Subcutaneous abdominal adipose tissue (tissue), 5 donors: ENCODE data around the gene ZNF320.
"Not testable (repeated sequence)": the region's sequence is repeated elsewhere in the genome, so short reads cannot be mapped to it uniquely, and the experiment has no call there.

Experiments used
- H3K27ac ChIP-seq: one replicate; pipeline ENCODE4 v1.7.0; 2013; ENCODE audit warnings: low read depth, mild to moderate bottlenecking, inconsistent platforms, low read length, moderate library complexity
- H3K27me3 ChIP-seq, 5 donors: one replicate each; pipeline ENCODE4 v1.7.0; 2013; ENCODE audit warnings: low read length in 5 of 5, inconsistent platforms in 1 of 5; ENCODE audit not compliant: control insufficient read depth in 5 of 5, insufficient read depth in 4 of 5
- H3K36me3 ChIP-seq, 5 donors: one replicate each; pipeline ENCODE4 v1.7.0; 2013; ENCODE audit warnings: low read length in 5 of 5; ENCODE audit not compliant: control insufficient read depth in 5 of 5, insufficient read depth in 5 of 5
- H3K4me1 ChIP-seq, 5 donors: one replicate each; pipeline ENCODE4 v1.7.0; 2013; ENCODE audit warnings: low read length in 5 of 5, mild to moderate bottlenecking in 3 of 5, moderate library complexity in 1 of 5; ENCODE audit not compliant: control insufficient read depth in 5 of 5, insufficient read depth in 5 of 5
- H3K4me3 ChIP-seq, 5 donors: one replicate each; pipeline ENCODE4 v1.7.0; 2013; ENCODE audit warnings: low read length in 5 of 5, low read depth in 1 of 5
- H3K9ac ChIP-seq, 5 donors: one replicate each; pipeline ENCODE4 v1.7.0; 2013; ENCODE audit warnings: low read length in 5 of 5, mild to moderate bottlenecking in 4 of 5, moderate library complexity in 3 of 5
- H3K9me3 ChIP-seq, 5 donors: one replicate each; pipeline ENCODE4 v1.7.0; 2013; ENCODE audit warnings: low read length in 5 of 5; ENCODE audit not compliant: control insufficient read depth in 5 of 5
- donor health status: healthy.
- donor health status: healthy.
- donor health status: healthy.
- donor health status: healthy.
- donor health status: healthy.

Gene ZNF320

GRCh38 chr19:52889931-52890330 lies 7.5 kb downstream of the ZNF320 start:
- no peaks in the 10 kb centered on the region for H3K27me3 ChIP-seq
- no peak overlapping the region for H3K4me3 ChIP-seq
- no peaks in the 10 kb centered on the region for H3K4me1 ChIP-seq
- no peaks in the 10 kb centered on the region for H3K9me3 ChIP-seq
- H3K27ac ChIP-seq, result no peak overlapping the region
- H3K36me3 ChIP-seq, result peaks cover 11 to 59% (median 49%) of the 10 kb centered on the region in 5 donors
- no peak overlapping the region for H3K9ac ChIP-seq

GRCh38 chr19:52889076-52889475 lies 8.4 kb downstream of the ZNF320 start:
- H3K4me1 ChIP-seq, result no peaks in the 10 kb centered on the region
- H3K36me3 ChIP-seq, result peaks cover 14 to 67% (median 58%) of the 10 kb centered on the region in 5 donors
- peaks cover 0 to 6% (median 0%) of the 10 kb centered on the region in 5 donors for H3K9me3 ChIP-seq
- no peak overlapping the region for H3K4me3 ChIP-seq
- H3K9ac ChIP-seq, result no peak overlapping the region
- no peaks in the 10 kb centered on the region for H3K27me3 ChIP-seq
- no peak overlapping the region for H3K27ac ChIP-seq

GRCh38 chr19:52880895-52881389 lies 16.5 kb downstream of the ZNF320 start:
- no peak overlapping the region for H3K9ac ChIP-seq
- H3K4me3 ChIP-seq, result peak overlapping the region in 3 of 5 donors; percentile 28 to 58 (median 44)
- no peaks in the 10 kb centered on the region for H3K4me1 ChIP-seq
- peaks cover 36 to 67% (median 63%) of the 10 kb centered on the region in 5 donors for H3K36me3 ChIP-seq
- H3K9me3 ChIP-seq, result peaks cover 3 to 52% (median 35%) of the 10 kb centered on the region in 5 donors
- no peaks in the 10 kb centered on the region for H3K27me3 ChIP-seq
- no peak overlapping the region for H3K27ac ChIP-seq

- not testable (repeated sequence) for H3K27me3 ChIP-seq, H3K4me1 ChIP-seq, H3K36me3 ChIP-seq, H3K27ac ChIP-seq, H3K4me3 ChIP-seq, H3K9ac ChIP-seq
- H3K9me3 ChIP-seq, result peaks cover 0 to 12% (median 5%) of the 10 kb centered on the region in 5 donors
Measured at GRCh38 chr19:52872996-52873395, 24.4 kb downstream of the ZNF320 start.

- H3K27me3 ChIP-seq, result no peaks in the 10 kb centered on the region
- H3K4me3 ChIP-seq, result no peak overlapping the region
- H3K9me3 ChIP-seq, result peaks cover 0 to 2% (median 0%) of the 10 kb centered on the region in 5 donors
- no peak overlapping the region for H3K27ac ChIP-seq
- peaks cover 0 to 3% (median 0%) of the 10 kb centered on the region in 5 donors for H3K36me3 ChIP-seq
- no peak overlapping the region for H3K9ac ChIP-seq
- no peaks in the 10 kb centered on the region for H3K4me1 ChIP-seq
Measured at GRCh38 chr19:52871466-52871865, 26.0 kb downstream of the ZNF320 start.

GRCh38 chr19:52868031-52868430 lies 29.4 kb downstream of the ZNF320 start:
- H3K4me1 ChIP-seq, H3K27ac ChIP-seq, H3K36me3 ChIP-seq, H3K4me3 ChIP-seq, H3K9ac ChIP-seq, H3K9me3 ChIP-seq, H3K27me3 ChIP-seq: not testable (repeated sequence)

- not testable (repeated sequence) for H3K4me1 ChIP-seq, H3K27me3 ChIP-seq, H3K9me3 ChIP-seq, H3K27ac ChIP-seq
- H3K36me3 ChIP-seq, result peaks cover 0 to 13% (median 9%) of the 10 kb centered on the region in 5 donors
- peak within 1 kb of the TSS; percentile 82 to 89 (median 87) for H3K4me3 ChIP-seq
- H3K9ac ChIP-seq, result peak within 1 kb of the TSS in 4 of 5 donors; percentile 68 to 84 (median 74)
Measured at GRCh38 chr19:52857378-52858191, 39.9 kb downstream of the ZNF320 start, which contains the start of gene ZNF468. TSS of gene ZNF468 (minus strand) at chr19:52857619. CDS start at chr19:52854272, 3,347 bp downstream.

GRCh38 chr19:52856540-52857377 lies 40.7 kb downstream of the ZNF320 start:
- H3K27ac ChIP-seq, result not testable (repeated sequence)
- Histone ChIP-seq H3K36me3 (peaks cover 0 to 17% (median 9%) of the 10 kb centered on the region in 5 donors), H3K9ac (peak overlapping the region in 4 of 5 donors; percentile 68 to 84 (median 74))

More at GRCh38 chr19:52856540-52857377, 40.7 kb downstream of the ZNF320 start:
- H3K9me3 ChIP-seq, H3K4me1 ChIP-seq, H3K27me3 ChIP-seq: not testable (repeated sequence)
- H3K4me3 ChIP-seq, result peak overlapping the region; percentile 82 to 89 (median 87)
